Measurements from ENCODE around the gene ARHGEF35. TPM values are rescaled to one million over a fixed set of nuclear protein-coding genes. Genes with fewer than 3 reads are reported as not detected.

ARHGEF35 gene
- total RNA-seq, 6 experiments from 2014 or later, result not detected

- H3K27ac Mint-ChIP-seq, result no peak overlapping the region
- no peaks in the 10 kb centered on the region for H3K27me3 Mint-ChIP-seq (ENCODE audit: insufficient read depth)
- no peaks in the 10 kb centered on the region for H3K36me3 Mint-ChIP-seq (ENCODE audit: low read depth)
- TF ChIP-seq, protein P1, sequence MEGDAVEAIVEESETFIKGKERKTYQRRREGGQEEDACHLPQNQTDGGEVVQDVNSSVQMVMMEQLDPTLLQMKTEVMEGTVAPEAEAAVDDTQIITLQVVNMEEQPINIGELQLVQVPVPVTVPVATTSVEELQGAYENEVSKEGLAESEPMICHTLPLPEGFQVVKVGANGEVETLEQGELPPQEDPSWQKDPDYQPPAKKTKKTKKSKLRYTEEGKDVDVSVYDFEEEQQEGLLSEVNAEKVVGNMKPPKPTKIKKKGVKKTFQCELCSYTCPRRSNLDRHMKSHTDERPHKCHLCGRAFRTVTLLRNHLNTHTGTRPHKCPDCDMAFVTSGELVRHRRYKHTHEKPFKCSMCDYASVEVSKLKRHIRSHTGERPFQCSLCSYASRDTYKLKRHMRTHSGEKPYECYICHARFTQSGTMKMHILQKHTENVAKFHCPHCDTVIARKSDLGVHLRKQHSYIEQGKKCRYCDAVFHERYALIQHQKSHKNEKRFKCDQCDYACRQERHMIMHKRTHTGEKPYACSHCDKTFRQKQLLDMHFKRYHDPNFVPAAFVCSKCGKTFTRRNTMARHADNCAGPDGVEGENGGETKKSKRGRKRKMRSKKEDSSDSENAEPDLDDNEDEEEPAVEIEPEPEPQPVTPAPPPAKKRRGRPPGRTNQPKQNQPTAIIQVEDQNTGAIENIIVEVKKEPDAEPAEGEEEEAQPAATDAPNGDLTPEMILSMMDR (IDR thresholded peaks at IDR 0.05), result no peak
- H3K4me1 Mint-ChIP-seq (ENCODE audit: low read depth), result no peaks in the 10 kb centered on the region
- no peak overlapping the region for H3K4me3 Mint-ChIP-seq
- no peak for DNase-seq
- peaks cover 11% of the 10 kb centered on the region; the same call in 1 of the 2 replicates for H3K9me3 Mint-ChIP-seq
Observed at GRCh38 chr7:144142187-144142586, 53.4 kb downstream of the ARHGEF35 start.

GRCh38 chr7:144137501-144137900 is 58.1 kb downstream of the ARHGEF35 start:
- Mint-ChIP-seq H3K27me3 (ENCODE audit: insufficient read depth) (no peaks in the 10 kb centered on the region), H3K36me3 (ENCODE audit: low read depth) (no peaks in the 10 kb centered on the region), H3K27ac (no peak overlapping the region), H3K4me3 (no peak overlapping the region), H3K9me3 (peaks cover 5% of the 10 kb centered on the region; the same call in 1 of the 2 replicates), H3K4me1 (ENCODE audit: low read depth) (no peaks in the 10 kb centered on the region)
- DNase-seq, result no peak
- TF ChIP-seq, protein P1 (IDR thresholded peaks at IDR 0.05), result no peak

Other genes starting within 250 kb of the ARHGEF35 start
- not detected for gene OR2F1, start 241.0 kb downstream of the ARHGEF35 start, total RNA-seq (2021; fragmentation: NEBNext Ultra II Directional; extraction: Animal tissue kit (Norgen Biotek cat#: 25700))
- not detected for gene OR6B1, start 195.5 kb downstream of the ARHGEF35 start, total RNA-seq (2021; fragmentation: NEBNext Ultra II Directional; extraction: Animal tissue kit (Norgen Biotek cat#: 25700))
- gene OR2A5, start 146.9 kb downstream of the ARHGEF35 start, total RNA-seq (2021; fragmentation: NEBNext Ultra II Directional; extraction: Animal tissue kit (Norgen Biotek cat#: 25700)), result not detected
- not detected for gene OR2A25, start 126.0 kb downstream of the ARHGEF35 start, total RNA-seq (2021; fragmentation: NEBNext Ultra II Directional; extraction: Animal tissue kit (Norgen Biotek cat#: 25700))
- gene OR2A12, start 109.6 kb downstream of the ARHGEF35 start, total RNA-seq (2021; fragmentation: NEBNext Ultra II Directional; extraction: Animal tissue kit (Norgen Biotek cat#: 25700)), result not detected
- gene OR2A2, start 86.2 kb downstream of the ARHGEF35 start, total RNA-seq (2021; fragmentation: NEBNext Ultra II Directional; extraction: Animal tissue kit (Norgen Biotek cat#: 25700)), result not detected
- gene OR2A14, start 72.7 kb downstream of the ARHGEF35 start, total RNA-seq (2021; fragmentation: NEBNext Ultra II Directional; extraction: Animal tissue kit (Norgen Biotek cat#: 25700)), result not detected
- not detected for gene CTAGE4, start 12.4 kb downstream of the ARHGEF35 start, total RNA-seq (2021; fragmentation: NEBNext Ultra II Directional; extraction: Animal tissue kit (Norgen Biotek cat#: 25700))
- gene OR2A42, start 43.8 kb upstream of the ARHGEF35 start, total RNA-seq (2021; fragmentation: NEBNext Ultra II Directional; extraction: Animal tissue kit (Norgen Biotek cat#: 25700)), result not detected
- gene OR2A7, start 69.0 kb upstream of the ARHGEF35 start, total RNA-seq (2021; fragmentation: NEBNext Ultra II Directional; extraction: Animal tissue kit (Norgen Biotek cat#: 25700)), result not detected
- not detected for gene CTAGE8, start 73.5 kb upstream of the ARHGEF35 start, total RNA-seq (2021; fragmentation: NEBNext Ultra II Directional; extraction: Animal tissue kit (Norgen Biotek cat#: 25700))
- not detected for gene OR2A1, start 116.6 kb upstream of the ARHGEF35 start, total RNA-seq (2021; fragmentation: NEBNext Ultra II Directional; extraction: Animal tissue kit (Norgen Biotek cat#: 25700))
- not detected for gene ARHGEF5, start 159.6 kb upstream of the ARHGEF35 start, total RNA-seq (2021; fragmentation: NEBNext Ultra II Directional; extraction: Animal tissue kit (Norgen Biotek cat#: 25700))
- gene NOBOX, start 207.9 kb upstream of the ARHGEF35 start, total RNA-seq (2021; fragmentation: NEBNext Ultra II Directional; extraction: Animal tissue kit (Norgen Biotek cat#: 25700)), result not detected